GM18499 (cell line): ENCODE measurements around the gene SRPRA.
"Not testable (repeated sequence)": the region's sequence is repeated elsewhere in the genome, so short reads cannot be mapped to it uniquely, and the experiment has no call there.

Experiments used
- ATAC-seq: cut with Tn5 transposase; IDR thresholded peaks from one replicate; pipeline ENCODE4 v1.9.1; 2021; ENCODE audit warnings: moderate number of reproducible peaks; ENCODE audit not compliant: insufficient read depth, unreplicated experiment

SRPRA gene, protein sequence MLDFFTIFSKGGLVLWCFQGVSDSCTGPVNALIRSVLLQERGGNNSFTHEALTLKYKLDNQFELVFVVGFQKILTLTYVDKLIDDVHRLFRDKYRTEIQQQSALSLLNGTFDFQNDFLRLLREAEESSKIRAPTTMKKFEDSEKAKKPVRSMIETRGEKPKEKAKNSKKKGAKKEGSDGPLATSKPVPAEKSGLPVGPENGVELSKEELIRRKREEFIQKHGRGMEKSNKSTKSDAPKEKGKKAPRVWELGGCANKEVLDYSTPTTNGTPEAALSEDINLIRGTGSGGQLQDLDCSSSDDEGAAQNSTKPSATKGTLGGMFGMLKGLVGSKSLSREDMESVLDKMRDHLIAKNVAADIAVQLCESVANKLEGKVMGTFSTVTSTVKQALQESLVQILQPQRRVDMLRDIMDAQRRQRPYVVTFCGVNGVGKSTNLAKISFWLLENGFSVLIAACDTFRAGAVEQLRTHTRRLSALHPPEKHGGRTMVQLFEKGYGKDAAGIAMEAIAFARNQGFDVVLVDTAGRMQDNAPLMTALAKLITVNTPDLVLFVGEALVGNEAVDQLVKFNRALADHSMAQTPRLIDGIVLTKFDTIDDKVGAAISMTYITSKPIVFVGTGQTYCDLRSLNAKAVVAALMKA

DNA sequence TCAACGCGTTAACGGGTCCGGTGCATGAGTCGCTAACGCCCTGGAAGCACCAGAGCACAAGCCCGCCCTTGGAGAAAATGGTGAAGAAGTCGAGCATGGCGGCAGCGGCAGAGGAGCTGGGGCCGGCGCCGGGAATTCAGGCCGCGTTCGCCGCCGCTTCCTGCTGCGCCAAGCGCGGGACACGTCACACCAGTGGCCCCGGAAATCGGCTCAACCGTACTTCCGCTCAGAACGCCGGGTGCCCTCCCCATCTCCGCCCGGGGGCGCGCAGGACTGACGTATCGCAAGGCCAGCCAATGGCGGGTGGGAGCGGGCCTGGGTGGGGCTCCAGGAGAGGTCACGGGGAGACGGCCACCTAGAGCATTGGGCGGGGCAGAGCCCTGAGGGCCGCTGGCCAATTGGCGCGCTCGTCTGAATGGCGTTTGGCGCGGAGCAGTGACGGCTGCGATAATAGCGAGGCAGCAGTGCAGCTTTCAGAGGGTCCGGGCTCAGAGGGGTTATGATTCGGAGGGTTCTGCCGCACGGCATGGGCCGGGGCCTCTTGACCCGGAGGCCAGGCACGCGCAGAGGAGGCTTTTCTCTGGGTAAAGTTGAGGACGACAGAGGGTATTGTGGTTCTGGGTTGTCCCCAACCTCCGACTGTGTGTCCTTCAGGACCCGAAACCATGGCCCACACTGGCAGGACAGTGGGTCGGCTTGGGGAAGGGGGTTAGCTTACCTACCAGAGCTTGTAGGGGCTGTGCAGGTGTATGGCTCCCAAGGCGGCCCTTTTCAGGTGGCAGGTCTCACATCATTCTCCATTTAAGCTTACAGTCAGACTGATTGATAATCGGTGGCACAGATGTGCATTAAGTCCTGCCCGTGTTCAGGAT, at the start of gene SRPRA, which contains the start of gene FOXRED1:
Gene SRPRA, minus strand, starts transcription at position 188 of the 872 bp plus-strand sequence. Its CDS starts 91 bp downstream, at position 97.
Gene FOXRED1, plus strand, starts transcription at position 447 of the 872 bp plus-strand sequence. Its CDS starts 53 bp downstream, at position 500.
- peak; percentile 94 for ATAC-seq

DNA sequence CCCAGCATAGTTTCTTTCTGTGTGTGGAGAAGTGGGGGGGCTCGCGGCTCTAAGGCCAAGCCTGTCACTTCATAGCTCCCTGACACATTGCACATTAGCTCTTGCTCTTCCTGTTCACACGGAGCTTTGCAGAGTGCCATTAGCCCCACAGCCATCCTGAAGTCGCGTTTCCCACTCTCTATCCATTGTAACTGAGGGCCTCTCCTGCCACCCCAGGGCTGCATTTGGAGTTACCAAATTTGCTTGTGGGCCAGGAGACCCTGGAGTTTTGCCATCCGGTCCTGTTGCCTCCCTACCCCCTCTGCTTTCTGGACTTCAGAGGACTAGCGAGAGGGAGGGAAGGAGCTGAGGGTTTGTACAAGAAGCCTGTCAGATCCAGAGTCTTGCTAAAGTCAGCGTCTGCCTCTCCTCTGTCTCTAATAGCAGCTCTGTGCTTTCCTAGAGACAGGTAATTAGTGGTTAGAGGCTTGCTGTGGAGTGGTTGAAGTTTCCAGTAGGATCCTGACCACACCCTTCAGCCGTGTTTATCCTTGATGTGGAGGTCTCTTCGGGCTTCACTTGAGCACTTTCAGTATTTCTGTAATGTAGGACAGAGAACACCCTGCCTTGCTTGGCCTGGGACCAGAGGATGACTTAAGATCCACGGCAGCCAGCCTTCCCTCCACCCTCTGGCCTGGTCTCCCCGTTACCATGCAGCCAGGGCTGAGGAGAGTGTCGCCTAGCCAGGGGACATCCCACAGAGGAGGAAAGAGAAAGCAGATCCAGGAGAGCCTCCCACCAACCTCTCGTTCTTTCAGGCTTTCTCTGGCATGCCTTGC, 49.3 kb upstream of the SRPRA start:
- no peak for ATAC-seq

DNA sequence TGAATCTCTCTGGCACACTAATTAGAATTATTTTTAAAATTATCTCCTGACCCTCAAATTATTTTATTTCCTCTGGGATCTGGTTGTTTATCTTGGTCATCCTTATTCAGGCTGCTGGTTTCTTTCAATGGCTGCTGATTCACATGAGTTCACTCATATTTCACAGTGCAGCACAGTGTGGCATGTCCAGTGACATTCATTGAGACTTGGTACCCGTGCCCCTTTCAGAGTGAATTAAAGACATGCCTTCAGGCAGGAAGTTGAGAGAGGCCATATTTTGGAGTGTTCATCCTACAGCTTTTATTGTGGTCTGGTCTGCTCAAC, 48.7 kb upstream of the SRPRA start:
- ATAC-seq: no peak

DNA sequence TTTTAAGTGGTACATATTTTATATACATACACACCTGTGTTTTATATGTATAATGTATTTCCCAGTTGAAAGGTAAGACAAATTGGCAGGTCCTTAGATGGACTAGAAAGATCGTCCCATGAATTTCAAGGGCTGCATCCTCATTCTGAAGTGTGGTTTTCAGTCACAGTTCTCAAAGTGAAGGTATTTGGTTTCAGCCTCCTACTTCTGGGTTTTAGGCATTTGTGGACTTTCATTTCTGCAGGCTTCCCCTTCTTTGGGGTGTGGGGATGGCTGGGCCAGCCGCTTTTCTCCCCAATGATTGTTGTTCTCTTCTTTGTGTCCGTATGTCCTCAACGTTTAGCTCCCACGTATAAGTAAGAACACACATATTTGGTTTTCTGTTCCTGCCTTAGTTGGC, 45.1 kb upstream of the SRPRA start:
- ATAC-seq: no peak

DNA sequence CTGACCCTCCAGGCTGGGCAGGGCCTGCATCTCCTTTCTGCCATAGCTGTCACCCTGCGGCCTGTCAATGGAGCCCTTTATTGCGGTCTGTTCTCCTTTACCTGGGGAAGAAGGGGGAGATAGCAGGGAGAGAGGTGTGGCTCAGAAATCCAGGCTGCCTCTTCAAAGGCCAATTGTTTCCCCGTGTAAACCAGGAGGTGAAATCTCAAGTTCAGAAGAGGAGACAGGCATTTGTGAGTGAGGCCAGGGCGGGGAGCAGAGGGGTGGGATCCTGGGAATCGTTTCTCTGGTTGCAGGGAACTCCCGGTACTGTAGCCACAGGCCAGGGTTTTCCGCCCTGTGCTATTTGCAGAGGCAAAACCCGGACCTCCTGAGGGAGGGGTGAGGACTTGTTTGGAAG, 44.3 kb upstream of the SRPRA start:
- no peak for ATAC-seq

DNA sequence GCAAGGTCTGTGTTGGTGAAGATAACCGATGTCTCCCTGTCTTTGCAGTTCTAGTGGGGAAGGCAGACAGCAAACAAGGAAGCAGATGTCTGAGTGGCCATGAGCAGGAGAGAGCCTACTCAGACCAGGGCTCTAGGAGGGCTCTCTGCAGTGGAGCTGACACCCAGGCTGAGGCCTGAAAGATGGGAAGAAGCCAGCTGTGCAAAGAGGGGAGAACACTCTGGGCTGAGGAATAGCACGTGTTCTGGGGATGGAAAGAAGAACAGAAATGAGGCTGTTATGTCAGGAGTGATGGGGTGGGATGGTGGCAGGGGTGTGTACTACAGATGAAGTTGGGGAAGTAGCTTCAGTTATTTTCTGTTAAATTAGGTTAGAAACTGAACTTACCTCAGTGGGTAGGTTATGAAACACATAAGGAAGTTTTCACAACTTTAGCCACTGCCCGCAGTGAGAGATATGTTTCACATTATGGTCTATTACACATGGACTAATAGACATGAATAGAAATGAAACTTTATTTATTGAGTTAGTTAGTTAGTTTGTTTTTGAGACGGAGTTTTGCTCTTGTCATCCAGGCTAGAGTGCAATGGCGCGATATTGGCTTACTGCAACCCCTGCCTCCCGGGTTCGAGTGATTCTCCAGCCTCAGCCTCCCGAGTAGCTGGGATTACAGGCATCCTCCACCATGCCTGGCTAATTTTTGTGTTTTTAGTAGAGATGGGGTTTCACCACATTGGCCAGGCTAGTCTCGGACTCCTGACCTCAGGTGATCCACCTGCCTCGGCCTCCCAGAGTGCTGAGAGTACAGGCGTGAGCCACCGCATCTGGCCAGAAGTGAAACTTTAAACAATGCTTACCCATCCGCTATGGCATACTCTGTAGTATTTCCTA, 43.0 kb upstream of the SRPRA start:
- ATAC-seq: peak; percentile 47

DNA sequence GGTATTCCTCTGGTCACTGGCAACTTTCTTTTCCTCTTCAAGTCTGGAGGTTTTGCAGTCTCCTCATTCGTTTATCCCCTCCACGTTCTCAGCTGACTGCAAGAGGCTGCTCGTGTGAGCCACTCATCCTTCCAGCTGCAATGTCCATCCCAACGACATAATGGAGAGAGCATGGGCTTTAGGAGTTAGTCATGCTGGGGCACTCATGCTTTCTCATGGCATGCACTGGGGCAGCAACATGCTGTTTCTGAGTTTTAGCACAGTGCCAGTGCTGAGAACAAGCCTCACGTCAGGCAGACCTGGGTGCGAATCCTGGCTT, 42.3 kb upstream of the SRPRA start:
- no peak for ATAC-seq

DNA sequence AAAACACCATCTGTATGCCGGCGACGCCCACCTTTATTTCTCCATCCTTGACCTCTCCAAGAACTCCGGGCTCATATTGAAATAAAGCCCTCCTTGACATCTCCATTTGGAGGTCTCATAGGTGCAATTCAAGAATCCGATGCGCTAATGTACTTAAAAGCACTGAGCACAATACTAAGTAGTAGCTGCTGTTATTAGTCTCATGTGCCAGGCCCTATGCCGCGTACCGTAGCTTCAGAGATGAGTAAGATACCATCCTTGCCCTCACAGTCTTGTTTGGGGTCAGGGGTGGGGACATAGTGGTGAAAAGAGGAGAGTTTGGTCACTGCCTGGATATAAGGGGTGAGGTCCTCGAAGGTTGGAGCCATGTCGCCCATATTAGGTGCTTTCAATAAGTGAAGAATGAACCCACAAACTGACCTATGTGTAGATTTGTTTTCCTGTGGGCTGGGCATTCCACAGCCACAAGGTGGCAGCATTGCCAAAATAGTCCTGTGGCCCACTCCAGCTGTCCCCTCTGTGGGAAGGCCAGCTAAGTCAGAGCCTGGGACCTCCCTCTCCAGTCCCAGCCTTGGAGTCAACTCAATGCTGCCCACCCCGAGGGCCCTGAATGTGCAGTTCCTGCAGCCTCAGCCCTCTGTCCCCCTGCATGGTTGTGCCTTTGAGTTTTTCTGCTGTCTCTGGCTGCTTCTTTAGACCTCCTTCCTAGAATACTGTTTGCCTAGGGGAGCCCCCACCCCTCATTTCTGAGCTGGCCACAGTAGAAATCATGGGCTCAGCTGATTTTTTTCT, 41.7 kb upstream of the SRPRA start:
- no peak for ATAC-seq

DNA sequence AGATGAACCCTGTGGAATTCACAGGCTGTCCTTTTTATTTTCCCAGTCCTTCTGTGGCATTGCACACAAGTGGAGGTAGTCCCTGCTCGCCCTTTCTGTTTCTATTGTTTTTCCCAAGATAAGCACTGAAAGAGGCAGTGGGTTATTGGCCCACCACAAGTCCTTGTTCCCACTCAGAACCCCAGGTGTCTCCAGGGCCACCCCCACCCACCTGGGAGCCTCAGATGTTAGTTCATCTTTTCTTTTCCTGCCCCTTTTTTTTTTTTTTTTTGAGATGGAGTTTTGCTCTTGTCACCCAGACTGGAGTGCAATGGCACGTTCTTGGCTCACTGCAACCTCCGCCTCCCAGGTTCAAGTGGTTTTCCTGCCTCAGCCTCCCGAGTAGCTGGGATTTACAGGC, 40.1 kb upstream of the SRPRA start:
- ATAC-seq: not testable (repeated sequence)

DNA sequence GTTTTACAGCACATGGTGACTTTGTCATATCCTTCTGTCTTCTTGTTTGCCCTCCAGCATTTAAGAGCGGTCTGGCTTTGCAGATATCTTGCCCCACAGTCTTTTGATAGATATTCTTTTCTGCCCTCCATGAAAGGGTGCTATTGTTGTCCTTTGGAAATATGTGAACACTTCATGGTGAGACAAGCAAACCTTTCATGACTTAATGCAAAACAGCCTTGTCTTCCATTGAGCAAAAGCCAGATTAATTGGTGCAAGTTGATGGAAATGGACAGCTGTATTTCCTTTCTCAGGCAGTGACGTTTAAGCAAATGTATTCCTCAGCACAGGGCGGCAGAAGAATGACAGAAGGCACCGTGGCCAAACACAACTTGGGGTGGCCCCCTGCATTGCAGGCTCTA, 39.6 kb upstream of the SRPRA start:
- ATAC-seq: no peak

DNA sequence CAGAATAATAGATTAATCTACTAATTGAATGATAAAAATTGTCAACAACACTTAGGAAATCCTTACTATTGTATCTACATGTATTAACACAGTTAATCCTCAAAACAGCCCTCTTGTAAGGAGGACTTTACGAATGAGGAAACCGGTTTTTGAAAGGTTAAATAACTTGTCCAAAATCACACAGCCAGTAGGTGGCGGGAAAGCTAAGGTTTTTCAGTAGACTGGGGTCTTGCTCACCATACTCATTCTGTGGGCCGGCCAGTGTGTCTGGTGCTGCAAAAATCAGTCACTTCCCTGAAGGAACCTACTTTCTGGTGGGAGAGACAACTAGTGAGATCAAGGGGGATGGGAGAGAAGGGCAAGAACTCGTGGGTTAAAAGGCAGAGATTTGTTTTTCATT, 39.0 kb upstream of the SRPRA start:
- ATAC-seq: no peak

DNA sequence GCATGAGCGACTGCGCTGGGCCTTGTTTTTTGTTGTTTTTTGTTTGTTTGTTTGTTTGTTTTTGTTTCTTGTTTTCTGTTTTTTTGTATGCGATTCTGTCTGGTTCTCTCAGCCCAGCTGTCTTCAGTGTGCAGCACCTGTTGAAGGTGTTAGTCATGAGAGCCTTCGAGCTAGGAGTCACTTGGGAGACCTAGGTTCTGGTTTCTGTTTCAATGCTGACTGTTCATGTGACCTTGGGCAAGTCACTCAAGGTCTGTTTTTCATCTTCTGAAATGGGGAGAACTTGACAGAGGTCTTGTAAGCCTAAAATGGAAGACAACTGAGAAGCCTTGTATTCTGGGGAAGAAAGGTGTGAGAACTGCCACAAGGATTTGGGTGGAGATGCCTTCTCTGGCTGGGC, 37.0 kb upstream of the SRPRA start:
- ATAC-seq: peak; percentile 43

DNA sequence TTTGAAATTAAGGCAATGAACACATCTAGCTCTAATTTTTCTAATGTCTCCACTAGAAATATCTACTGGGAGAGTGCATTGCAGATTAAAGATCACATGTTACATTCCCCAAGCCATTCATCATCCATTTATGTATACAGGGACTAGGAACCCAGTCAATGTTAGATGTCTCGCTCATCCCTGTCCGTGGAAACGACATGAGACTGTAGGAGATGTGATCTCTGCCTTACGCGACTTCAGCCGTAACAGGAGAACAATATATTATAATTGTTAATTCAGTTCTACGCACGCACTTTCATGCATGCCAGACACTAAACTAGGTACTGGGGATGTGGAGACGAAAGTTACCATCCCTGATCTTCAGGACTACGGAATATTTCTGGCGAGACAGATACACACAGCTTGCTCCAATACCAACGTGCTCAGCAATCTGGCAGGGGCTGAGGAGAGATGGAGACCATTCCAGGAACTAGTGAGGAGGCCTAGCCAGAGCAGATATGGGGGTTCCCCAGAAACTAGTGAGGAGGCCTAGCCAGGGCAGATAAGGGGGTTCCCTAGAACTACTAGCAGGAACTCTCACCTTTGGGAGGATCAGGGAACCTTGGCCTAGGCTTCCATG, 35.9 kb upstream of the SRPRA start:
- ATAC-seq: no peak

DNA sequence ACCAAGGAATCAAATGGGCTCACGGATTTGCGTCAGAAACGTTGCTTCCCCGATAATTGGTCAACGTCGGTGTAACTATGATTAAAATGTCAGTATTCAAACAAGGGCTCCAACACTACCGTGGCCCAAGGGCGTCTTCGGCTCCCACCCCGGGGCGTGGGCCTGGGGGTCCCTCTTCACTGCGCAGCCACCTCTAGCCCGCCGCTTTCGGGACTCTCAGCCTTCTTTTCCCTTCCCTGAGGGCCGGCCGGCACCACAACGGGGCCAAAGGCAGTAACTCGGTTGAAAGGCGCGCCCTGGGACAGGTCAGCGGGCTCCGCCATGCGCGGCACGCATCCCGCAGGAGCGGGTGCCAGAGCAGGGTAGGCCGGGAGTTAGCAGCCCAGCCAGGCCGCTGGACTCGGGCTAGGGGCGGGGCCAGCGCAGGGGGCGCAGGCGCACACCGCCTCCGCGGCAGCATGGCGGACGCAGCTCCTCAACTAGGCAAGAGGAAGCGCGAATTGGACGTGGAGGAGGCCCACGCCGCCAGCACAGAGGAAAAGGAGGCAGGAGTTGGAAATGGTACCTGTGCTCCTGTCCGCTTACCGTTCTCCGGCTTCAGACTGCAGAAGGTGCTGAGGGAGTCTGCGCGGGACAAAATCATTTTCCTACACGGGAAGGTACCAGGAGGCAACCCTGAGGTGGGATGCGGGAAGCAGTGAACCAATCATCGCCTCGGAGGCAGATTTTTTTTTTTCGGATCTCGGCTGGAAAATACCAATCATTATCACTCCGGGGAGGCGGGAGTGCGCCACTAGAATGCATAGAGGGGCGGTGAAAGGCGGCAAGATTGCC, 35.1 kb upstream of the SRPRA start, which contains the start of gene DCPS:
Gene DCPS, plus strand, starts transcription at position 438 of the 834 bp plus-strand sequence. Its CDS starts 21 bp downstream, at position 459.
- peak; percentile 65 for ATAC-seq

DNA sequence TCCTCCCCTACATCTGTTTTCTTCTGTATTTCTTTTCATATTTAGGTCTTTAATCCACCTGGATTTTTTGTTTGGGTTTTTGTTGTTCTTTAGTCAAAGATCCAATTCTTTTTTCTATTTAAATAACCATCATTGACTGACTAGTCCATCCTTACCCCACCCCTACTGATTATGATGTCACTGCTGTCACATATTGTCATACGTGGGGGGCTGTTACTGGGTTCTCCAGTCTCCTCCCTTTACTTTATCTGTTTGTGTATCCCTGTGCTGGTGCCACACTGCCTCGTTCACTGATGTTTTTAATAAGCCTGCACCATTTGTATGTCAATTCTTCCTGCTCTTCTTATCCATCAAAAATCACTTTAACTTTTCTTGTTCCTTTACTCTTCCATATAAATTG, 28.3 kb upstream of the SRPRA start:
- ATAC-seq: no peak

DNA sequence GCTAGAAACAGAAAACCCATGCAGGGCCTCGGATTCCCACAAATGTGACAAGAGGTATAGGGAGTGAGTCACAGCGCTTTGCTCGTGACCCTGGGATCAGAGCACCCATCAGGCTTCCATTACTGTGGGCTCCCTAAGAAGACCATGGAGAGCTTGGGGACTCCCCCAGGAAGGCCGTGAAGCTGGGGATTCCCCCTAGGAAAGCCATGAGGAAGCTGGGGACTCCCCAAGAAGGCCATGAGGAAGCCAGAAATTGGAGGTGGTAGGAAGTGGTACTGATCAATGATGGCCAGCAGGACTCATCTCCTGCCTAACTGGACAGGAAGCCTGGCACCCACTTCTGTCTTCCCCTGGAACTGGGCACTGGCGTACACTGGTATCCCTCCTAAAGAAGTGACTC, 25.0 kb upstream of the SRPRA start:
- ATAC-seq: no peak

DNA sequence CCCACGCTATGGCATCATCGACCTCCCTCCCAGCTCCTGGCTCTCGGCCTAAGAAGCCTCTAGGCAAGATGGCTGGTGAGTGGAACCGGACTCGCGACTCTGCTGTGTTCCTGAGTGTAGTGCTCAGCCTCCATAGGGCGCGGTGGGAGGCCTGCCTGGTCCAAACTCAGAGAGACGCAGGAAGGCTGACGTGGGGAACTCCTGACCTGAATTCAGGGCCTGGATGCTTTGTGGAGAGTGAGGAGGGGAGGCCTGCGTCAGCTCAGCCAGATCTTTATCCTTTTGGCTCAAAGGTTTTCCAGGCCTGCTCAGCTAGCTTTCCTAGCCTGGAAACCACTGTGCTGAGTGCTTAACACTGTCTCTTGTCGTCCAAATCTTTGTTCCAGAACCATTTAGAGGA, 22.2 kb upstream of the SRPRA start:
- ATAC-seq: no peak
